Measurements from ENCODE around the gene RXFP3.

GRCh38 chr5:33984178-33984577 is 48.0 kb downstream of the RXFP3 start:
- TF ChIP-seq CTCF (IDR thresholded peaks at IDR 0.05; ENCODE audit: insufficient read depth, low read depth, low read length) (no peak), EZH2 (IDR thresholded peaks at IDR 0.05; ENCODE audit: insufficient read depth, low read length) (no peak)

All from astrocyte (in vitro differentiated cells and primary cell).